Neural cell (in vitro differentiated cells): ENCODE results near the gene LRWD1. TPM values are rescaled to one million over a fixed set of nuclear protein-coding genes. Genes with fewer than 3 reads are reported as not detected.

Source experiments
- H2AFZ ChIP-seq: fragments of 200-600, 300-800 bp; sonication (generic), shearing (Covaris generic); 2 replicates; pipeline ENCODE4 v1.6.0; 2014; ENCODE audit warnings: low read depth, mild to moderate bottlenecking, antibody characterized with exemption, low read length, moderate library complexity
- H3F3A ChIP-seq: fragments of 200-600 bp; shearing (Covaris generic); 2 replicates; pipeline ENCODE4 v1.6.1; 2016; ENCODE audit warnings: mild to moderate bottlenecking, moderate library complexity, mixed read lengths, antibody characterized with exemption, low read length; ENCODE audit not compliant: insufficient read depth, poor library complexity, severe bottlenecking
- H3K27ac ChIP-seq: fragments of 200-600, 300-800 bp; sonication (generic), shearing (Covaris generic); 2 replicates; pipeline ENCODE4 v1.5.1; 2014; ENCODE audit warnings: mild to moderate bottlenecking, low read length, moderate library complexity
- H3K27me3 ChIP-seq: fragments of 300-800, 200-600 bp; sonication (generic), shearing (Covaris generic); 2 replicates; pipeline ENCODE4 v1.6.0; 2014; ENCODE audit warnings: mild to moderate bottlenecking, low read depth, low read length, moderate library complexity; ENCODE audit not compliant: insufficient read depth
- H3K36me3 ChIP-seq: fragments of 300-800, 200-600 bp; sonication (generic), shearing (Covaris generic); 2 replicates; pipeline ENCODE4 v1.5.1; 2014; ENCODE audit warnings: mild to moderate bottlenecking, antibody characterized with exemption, low read length, moderate library complexity; ENCODE audit not compliant: insufficient read depth
- H3K4me2 ChIP-seq: fragments of 300-800, 200-600 bp; sonication (generic), shearing (Covaris generic); 2 replicates; pipeline ENCODE4 v1.6.0; 2014; ENCODE audit warnings: mild to moderate bottlenecking, low read length
- H3K4me3 ChIP-seq: fragments of 300-800, 200-600 bp; sonication (generic), shearing (Covaris generic); 2 replicates; pipeline ENCODE4 v1.5.1; 2014; ENCODE audit warnings: mild to moderate bottlenecking, low read length, moderate library complexity
- H3K79me2 ChIP-seq: fragments of 200-600 bp; shearing (Covaris generic); replicated peaks from 2 replicates; pipeline ENCODE4 v1.6.0; 2014; ENCODE audit warnings: mild to moderate bottlenecking, low read length, moderate library complexity; ENCODE audit not compliant: insufficient read depth
- H3K9ac ChIP-seq: fragments of 300-800, 200-600 bp; sonication (generic), shearing (Covaris generic); 2 replicates; pipeline ENCODE4 v1.6.1; 2016; ENCODE audit warnings: mild to moderate bottlenecking, low read length, mixed read lengths
- H3K9me2 ChIP-seq: fragments of 200-600 bp; shearing (Covaris generic); 2 replicates; pipeline ENCODE4 v1.6.1; 2016; ENCODE audit warnings: mild to moderate bottlenecking, low read length, mixed read lengths; ENCODE audit not compliant: insufficient read depth
- H3K9me3 ChIP-seq: fragments of 200-600, 300-800 bp; sonication (generic), shearing (Covaris generic); 2 replicates; pipeline ENCODE4 v1.6.1; 2016; ENCODE audit warnings: mild to moderate bottlenecking, mixed run types, low read length, moderate library complexity, mixed read lengths
- H4K20me1 ChIP-seq: fragments of 200-600 bp; shearing (Covaris generic); 2 replicates; pipeline ENCODE4 v1.6.1; 2016; ENCODE audit warnings: mild to moderate bottlenecking, mixed run types; ENCODE audit not compliant: insufficient read depth
- EP300 ChIP-seq: fragments of 450-650 bp; conservative IDR thresholded peaks from 2 replicates; pipeline ENCODE4 v1.6.1; 2014; ENCODE audit warnings: antibody characterized with exemption, mild to moderate bottlenecking, moderate library complexity; ENCODE audit not compliant: poor library complexity, severe bottlenecking
- EZH2 ChIP-seq: fragments of 200-600, 300-800 bp; shearing (Covaris generic), sonication (generic); IDR thresholded peaks from 2 replicates; pipeline ENCODE4 v1.6.1; 2014; ENCODE audit warnings: antibody characterized with exemption, low read length, borderline replicate concordance, mild to moderate bottlenecking; ENCODE audit not compliant: insufficient read depth, poor library complexity, severe bottlenecking
- MXI1 ChIP-seq: fragments of 450-650 bp; conservative IDR thresholded peaks from 2 replicates; pipeline ENCODE4 v1.6.1; 2014; ENCODE audit warnings: antibody characterized with exemption, mild to moderate bottlenecking; ENCODE audit not compliant: poor library complexity, severe bottlenecking
- POLR2AphosphoS5 ChIP-seq: IDR thresholded peaks from 2 replicates; pipeline ENCODE4 v1.6.1; 2012
- RAD21 ChIP-seq: fragments of 450-650 bp; conservative IDR thresholded peaks from 2 replicates; pipeline ENCODE4 v1.6.1; 2014; ENCODE audit warnings: antibody characterized with exemption, mild to moderate bottlenecking, moderate library complexity
- SMC3 ChIP-seq: fragments of 450-650 bp; conservative IDR thresholded peaks from 2 replicates; pipeline ENCODE4 v1.6.1; 2014; ENCODE audit warnings: antibody characterized with exemption, mild to moderate bottlenecking, moderate library complexity; ENCODE audit not compliant: poor library complexity
- TAF1 ChIP-seq: IDR thresholded peaks from 2 replicates; pipeline ENCODE4 v1.6.1; 2012; ENCODE audit warnings: low read depth
- polyA plus RNA-seq: library from polyadenylated mRNA; depleted of rRNA; stranded (reverse); fragments of >200 nt; gene quantifications from 2 replicates; pipeline ENCODE4 v1.2.3, GENCODE V29; 2014
- TF ChIP-seq, protein P1 (sequence below): fragments of 450-650 bp; IDR thresholded peaks from 2 replicates; pipeline ENCODE4 v1.5.1; 2014; ENCODE audit warnings: antibody characterized with exemption, mild to moderate bottlenecking, moderate library complexity; ENCODE audit not compliant: poor library complexity, severe bottlenecking
- TF ChIP-seq, protein P2 (sequence below): IDR thresholded peaks from 2 replicates; pipeline ENCODE4 v1.6.1; 2012; ENCODE audit warnings: borderline replicate concordance

Gene LRWD1
- polyA plus RNA-seq, 1 donor from 2014 or later: 85.5 TPM

DNA sequence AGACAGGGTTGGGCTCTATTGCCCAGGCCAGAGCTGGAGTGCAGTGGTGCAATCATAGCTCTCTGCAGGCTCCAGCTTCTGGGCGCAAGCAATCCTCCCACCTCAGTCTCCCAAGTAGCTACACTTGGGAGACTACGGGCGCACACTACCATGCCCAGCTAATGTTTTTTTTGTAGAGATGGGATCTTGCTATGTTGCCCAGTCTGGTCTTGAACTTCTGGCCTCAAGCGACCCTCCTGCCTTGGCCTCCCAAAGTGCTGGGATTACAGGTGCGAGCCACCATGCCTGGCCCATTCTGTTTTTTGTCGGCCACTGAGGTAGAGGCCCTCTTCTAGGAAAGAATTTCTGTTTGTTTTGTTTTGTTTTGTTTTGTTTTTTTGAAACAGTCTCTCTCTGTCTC is 12.3 kb upstream of the LRWD1 start:
- Histone ChIP-seq H4K20me1 (no peaks in the 10 kb centered on the region), H3K9me2 (no peaks in the 10 kb centered on the region), H3K4me2 (no peak overlapping the region), H3K27me3 (no peaks in the 10 kb centered on the region), H2AFZ (no peak overlapping the region), H3K9me3 (no peaks in the 10 kb centered on the region), H3K36me3 (no peaks in the 10 kb centered on the region), H3F3A (no peaks in the 10 kb centered on the region), H3K27ac (no peak overlapping the region), H3K9ac (no peak overlapping the region), H3K79me2 (no peaks in the 10 kb centered on the region), H3K4me3 (no peak overlapping the region)
- TF ChIP-seq, protein P1, sequence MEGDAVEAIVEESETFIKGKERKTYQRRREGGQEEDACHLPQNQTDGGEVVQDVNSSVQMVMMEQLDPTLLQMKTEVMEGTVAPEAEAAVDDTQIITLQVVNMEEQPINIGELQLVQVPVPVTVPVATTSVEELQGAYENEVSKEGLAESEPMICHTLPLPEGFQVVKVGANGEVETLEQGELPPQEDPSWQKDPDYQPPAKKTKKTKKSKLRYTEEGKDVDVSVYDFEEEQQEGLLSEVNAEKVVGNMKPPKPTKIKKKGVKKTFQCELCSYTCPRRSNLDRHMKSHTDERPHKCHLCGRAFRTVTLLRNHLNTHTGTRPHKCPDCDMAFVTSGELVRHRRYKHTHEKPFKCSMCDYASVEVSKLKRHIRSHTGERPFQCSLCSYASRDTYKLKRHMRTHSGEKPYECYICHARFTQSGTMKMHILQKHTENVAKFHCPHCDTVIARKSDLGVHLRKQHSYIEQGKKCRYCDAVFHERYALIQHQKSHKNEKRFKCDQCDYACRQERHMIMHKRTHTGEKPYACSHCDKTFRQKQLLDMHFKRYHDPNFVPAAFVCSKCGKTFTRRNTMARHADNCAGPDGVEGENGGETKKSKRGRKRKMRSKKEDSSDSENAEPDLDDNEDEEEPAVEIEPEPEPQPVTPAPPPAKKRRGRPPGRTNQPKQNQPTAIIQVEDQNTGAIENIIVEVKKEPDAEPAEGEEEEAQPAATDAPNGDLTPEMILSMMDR: no peak
- TF ChIP-seq POLR2AphosphoS5 (no peak), EP300 (no peak)

DNA sequence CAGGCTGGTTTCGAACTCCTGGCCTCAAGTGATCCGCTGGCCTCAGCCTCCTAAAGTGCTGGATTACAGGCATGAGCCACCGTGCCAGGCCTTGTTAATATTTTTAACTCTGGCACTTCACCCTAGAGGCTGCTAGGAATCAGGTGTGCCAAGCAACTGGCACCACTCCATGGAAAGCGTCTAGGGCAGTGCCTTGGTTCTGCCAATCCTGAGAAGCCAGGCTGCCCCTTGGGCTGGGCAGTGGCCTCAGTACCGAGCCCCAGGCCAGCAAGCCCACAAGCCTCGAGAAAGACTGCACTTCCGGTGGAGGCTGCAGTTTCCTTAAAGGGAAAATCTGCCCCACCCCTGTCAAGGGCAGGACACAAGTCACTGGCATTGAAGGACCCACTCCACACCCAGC is 11.5 kb upstream of the LRWD1 start:
- Histone ChIP-seq H3K4me3 (no peak overlapping the region), H2AFZ (no peak overlapping the region), H3K9me3 (no peaks in the 10 kb centered on the region), H3K4me2 (no peak overlapping the region), H3K79me2 (no peaks in the 10 kb centered on the region), H4K20me1 (no peaks in the 10 kb centered on the region), H3K27me3 (no peaks in the 10 kb centered on the region), H3F3A (no peaks in the 10 kb centered on the region), H3K9ac (no peak overlapping the region), H3K36me3 (no peaks in the 10 kb centered on the region), H3K9me2 (no peaks in the 10 kb centered on the region), H3K27ac (no peak overlapping the region)
- no peak for TF ChIP-seq MXI1
- TF ChIP-seq, protein P1: no peak
- no peak for TF ChIP-seq SMC3
- no peak for TF ChIP-seq EP300
- TF ChIP-seq, protein P2, sequence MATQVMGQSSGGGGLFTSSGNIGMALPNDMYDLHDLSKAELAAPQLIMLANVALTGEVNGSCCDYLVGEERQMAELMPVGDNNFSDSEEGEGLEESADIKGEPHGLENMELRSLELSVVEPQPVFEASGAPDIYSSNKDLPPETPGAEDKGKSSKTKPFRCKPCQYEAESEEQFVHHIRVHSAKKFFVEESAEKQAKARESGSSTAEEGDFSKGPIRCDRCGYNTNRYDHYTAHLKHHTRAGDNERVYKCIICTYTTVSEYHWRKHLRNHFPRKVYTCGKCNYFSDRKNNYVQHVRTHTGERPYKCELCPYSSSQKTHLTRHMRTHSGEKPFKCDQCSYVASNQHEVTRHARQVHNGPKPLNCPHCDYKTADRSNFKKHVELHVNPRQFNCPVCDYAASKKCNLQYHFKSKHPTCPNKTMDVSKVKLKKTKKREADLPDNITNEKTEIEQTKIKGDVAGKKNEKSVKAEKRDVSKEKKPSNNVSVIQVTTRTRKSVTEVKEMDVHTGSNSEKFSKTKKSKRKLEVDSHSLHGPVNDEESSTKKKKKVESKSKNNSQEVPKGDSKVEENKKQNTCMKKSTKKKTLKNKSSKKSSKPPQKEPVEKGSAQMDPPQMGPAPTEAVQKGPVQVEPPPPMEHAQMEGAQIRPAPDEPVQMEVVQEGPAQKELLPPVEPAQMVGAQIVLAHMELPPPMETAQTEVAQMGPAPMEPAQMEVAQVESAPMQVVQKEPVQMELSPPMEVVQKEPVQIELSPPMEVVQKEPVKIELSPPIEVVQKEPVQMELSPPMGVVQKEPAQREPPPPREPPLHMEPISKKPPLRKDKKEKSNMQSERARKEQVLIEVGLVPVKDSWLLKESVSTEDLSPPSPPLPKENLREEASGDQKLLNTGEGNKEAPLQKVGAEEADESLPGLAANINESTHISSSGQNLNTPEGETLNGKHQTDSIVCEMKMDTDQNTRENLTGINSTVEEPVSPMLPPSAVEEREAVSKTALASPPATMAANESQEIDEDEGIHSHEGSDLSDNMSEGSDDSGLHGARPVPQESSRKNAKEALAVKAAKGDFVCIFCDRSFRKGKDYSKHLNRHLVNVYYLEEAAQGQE: no peak
- no peak for TF ChIP-seq RAD21
- no peak for TF ChIP-seq POLR2AphosphoS5
- no peak for TF ChIP-seq EZH2
- no peak for TF ChIP-seq TAF1
